ENCODE data around the gene TTC33.
"Not testable (repeated sequence)": the region's sequence is repeated elsewhere in the genome, so short reads cannot be mapped to it uniquely, and the experiment has no call there.

TTC33 gene

GRCh38 chr5:40716000-40716399 is 39.8 kb downstream of the TTC33 start:
- no peak overlapping the region for H3K27ac Mint-ChIP-seq
- H3K27me3 Mint-ChIP-seq = no peaks in the 10 kb centered on the region
- H3K36me3 Mint-ChIP-seq = peaks cover 13% of the 10 kb centered on the region
- H3K4me3 Mint-ChIP-seq = no peak overlapping the region
- no peaks in the 10 kb centered on the region for H3K9me3 Mint-ChIP-seq (ENCODE audit: low read depth)
- H3K4me1 Mint-ChIP-seq (ENCODE audit: low read depth) = peaks cover 14% of the 10 kb centered on the region

GRCh38 chr5:40714001-40714400 is 41.8 kb downstream of the TTC33 start:
- H3K27me3 Mint-ChIP-seq = no peaks in the 10 kb centered on the region
- no peak overlapping the region for H3K27ac Mint-ChIP-seq
- no peaks in the 10 kb centered on the region for H3K9me3 Mint-ChIP-seq (ENCODE audit: low read depth)
- H3K36me3 Mint-ChIP-seq = peaks cover 18% of the 10 kb centered on the region
- H3K4me3 Mint-ChIP-seq = no peak overlapping the region
- H3K4me1 Mint-ChIP-seq (ENCODE audit: low read depth) = peaks cover 14% of the 10 kb centered on the region

- H3K9me3 Mint-ChIP-seq (ENCODE audit: low read depth) = peaks cover 11% of the 10 kb centered on the region
- not testable (repeated sequence) for H3K4me1 Mint-ChIP-seq (ENCODE audit: low read depth); H3K4me3 Mint-ChIP-seq; H3K27ac Mint-ChIP-seq; H3K27me3 Mint-ChIP-seq
- peaks cover 21% of the 10 kb centered on the region for H3K36me3 Mint-ChIP-seq
Measured at GRCh38 chr5:40710575-40710974, 45.2 kb downstream of the TTC33 start.

GRCh38 chr5:40705484-40705883 is 50.3 kb downstream of the TTC33 start:
- Mint-ChIP-seq H3K36me3 (peaks cover 60% of the 10 kb centered on the region), H3K9me3 (ENCODE audit: low read depth) (peaks cover 46% of the 10 kb centered on the region)
- not testable (repeated sequence) for H3K4me3 Mint-ChIP-seq; H3K27me3 Mint-ChIP-seq; H3K4me1 Mint-ChIP-seq (ENCODE audit: low read depth); H3K27ac Mint-ChIP-seq

GRCh38 chr5:40702027-40702426 is 53.7 kb downstream of the TTC33 start:
- not testable (repeated sequence) for H3K4me1 Mint-ChIP-seq (ENCODE audit: low read depth); H3K27ac Mint-ChIP-seq; H3K27me3 Mint-ChIP-seq; H3K4me3 Mint-ChIP-seq
- peaks cover 41% of the 10 kb centered on the region for H3K9me3 Mint-ChIP-seq (ENCODE audit: low read depth)
- peaks cover 66% of the 10 kb centered on the region for H3K36me3 Mint-ChIP-seq

- no peak overlapping the region for H3K4me3 Mint-ChIP-seq
- H3K27ac Mint-ChIP-seq = no peak overlapping the region
- H3K9me3 Mint-ChIP-seq (ENCODE audit: low read depth) = peaks cover 35% of the 10 kb centered on the region
- no peaks in the 10 kb centered on the region for H3K4me1 Mint-ChIP-seq (ENCODE audit: low read depth)
- peaks cover 69% of the 10 kb centered on the region for H3K36me3 Mint-ChIP-seq
- H3K27me3 Mint-ChIP-seq = no peaks in the 10 kb centered on the region
Measured at GRCh38 chr5:40700116-40700782, 55.5 kb downstream of the TTC33 start.

- H3K27me3 Mint-ChIP-seq = no peaks in the 10 kb centered on the region
- H3K9me3 Mint-ChIP-seq (ENCODE audit: low read depth) = no peaks in the 10 kb centered on the region
- no peak overlapping the region for H3K4me3 Mint-ChIP-seq
- H3K27ac Mint-ChIP-seq = no peak overlapping the region
- H3K36me3 Mint-ChIP-seq = peaks cover 27% of the 10 kb centered on the region
- H3K4me1 Mint-ChIP-seq (ENCODE audit: low read depth) = peaks cover 29% of the 10 kb centered on the region
Measured at GRCh38 chr5:40694433-40694832, 61.3 kb downstream of the TTC33 start.

- Mint-ChIP-seq H3K27ac (peak overlapping the region; percentile 88), H3K4me3 (peak overlapping the region; percentile 23), H3K4me1 (ENCODE audit: low read depth) (peaks cover 53% of the 10 kb centered on the region), H3K9me3 (ENCODE audit: low read depth) (no peaks in the 10 kb centered on the region), H3K36me3 (peaks cover 21% of the 10 kb centered on the region), H3K27me3 (no peaks in the 10 kb centered on the region)
Measured at GRCh38 chr5:40691894-40692293, 63.9 kb downstream of the TTC33 start.

- no peaks in the 10 kb centered on the region for H3K27me3 Mint-ChIP-seq
- H3K36me3 Mint-ChIP-seq = peaks cover 19% of the 10 kb centered on the region
- peak overlapping the region; percentile 94 for H3K27ac Mint-ChIP-seq
- H3K4me1 Mint-ChIP-seq (ENCODE audit: low read depth) = peaks cover 67% of the 10 kb centered on the region
- no peaks in the 10 kb centered on the region for H3K9me3 Mint-ChIP-seq (ENCODE audit: low read depth)
- peak overlapping the region; percentile 93 for H3K4me3 Mint-ChIP-seq
Measured at GRCh38 chr5:40690267-40690666, 65.5 kb downstream of the TTC33 start.

- H3K27ac Mint-ChIP-seq = peak overlapping the region; percentile 94
- no peaks in the 10 kb centered on the region for H3K27me3 Mint-ChIP-seq
- H3K4me3 Mint-ChIP-seq = peak overlapping the region; percentile 93
- peaks cover 73% of the 10 kb centered on the region for H3K4me1 Mint-ChIP-seq (ENCODE audit: low read depth)
- H3K9me3 Mint-ChIP-seq (ENCODE audit: low read depth) = no peaks in the 10 kb centered on the region
- peaks cover 19% of the 10 kb centered on the region for H3K36me3 Mint-ChIP-seq
Measured at GRCh38 chr5:40689438-40689837, 66.3 kb downstream of the TTC33 start.

GRCh38 chr5:40688996-40689395 is 66.8 kb downstream of the TTC33 start:
- Mint-ChIP-seq H3K27ac (peak overlapping the region; percentile 94), H3K4me3 (peak overlapping the region; percentile 93), H3K36me3 (peaks cover 21% of the 10 kb centered on the region), H3K4me1 (ENCODE audit: low read depth) (peaks cover 78% of the 10 kb centered on the region), H3K9me3 (ENCODE audit: low read depth) (no peaks in the 10 kb centered on the region), H3K27me3 (no peaks in the 10 kb centered on the region)

GRCh38 chr5:40688127-40688761 is 67.5 kb downstream of the TTC33 start:
- Mint-ChIP-seq H3K27ac (peak overlapping the region; percentile 94), H3K4me1 (ENCODE audit: low read depth) (peaks cover 82% of the 10 kb centered on the region), H3K9me3 (ENCODE audit: low read depth) (no peaks in the 10 kb centered on the region), H3K36me3 (peaks cover 28% of the 10 kb centered on the region), H3K4me3 (peak overlapping the region; percentile 93), H3K27me3 (no peaks in the 10 kb centered on the region)

- peak overlapping the region; percentile 93 for H3K4me3 Mint-ChIP-seq
- H3K27ac Mint-ChIP-seq = peak overlapping the region; percentile 94
- H3K27me3 Mint-ChIP-seq = no peaks in the 10 kb centered on the region
- no peaks in the 10 kb centered on the region for H3K9me3 Mint-ChIP-seq (ENCODE audit: low read depth)
- H3K36me3 Mint-ChIP-seq = peaks cover 29% of the 10 kb centered on the region
- H3K4me1 Mint-ChIP-seq (ENCODE audit: low read depth) = peaks cover 78% of the 10 kb centered on the region
Measured at GRCh38 chr5:40687321-40687720, 68.4 kb downstream of the TTC33 start.

- peak overlapping the region; percentile 93 for H3K4me3 Mint-ChIP-seq
- peaks cover 35% of the 10 kb centered on the region for H3K36me3 Mint-ChIP-seq
- H3K4me1 Mint-ChIP-seq (ENCODE audit: low read depth) = peaks cover 68% of the 10 kb centered on the region
- H3K27me3 Mint-ChIP-seq = no peaks in the 10 kb centered on the region
- peak overlapping the region; percentile 94 for H3K27ac Mint-ChIP-seq
- no peaks in the 10 kb centered on the region for H3K9me3 Mint-ChIP-seq (ENCODE audit: low read depth)
Measured at GRCh38 chr5:40685976-40686486, 69.7 kb downstream of the TTC33 start.

- Mint-ChIP-seq H3K4me1 (ENCODE audit: low read depth) (peaks cover 61% of the 10 kb centered on the region), H3K27me3 (no peaks in the 10 kb centered on the region), H3K27ac (peak overlapping the region; percentile 94), H3K4me3 (peak overlapping the region; percentile 93), H3K9me3 (ENCODE audit: low read depth) (no peaks in the 10 kb centered on the region), H3K36me3 (peaks cover 34% of the 10 kb centered on the region)
Measured at GRCh38 chr5:40685193-40685592, 70.6 kb downstream of the TTC33 start.

All from activated naive CD8-positive, alpha-beta T cell (primary cell).